Measurements from ENCODE around the gene CXCL1.

DNA sequence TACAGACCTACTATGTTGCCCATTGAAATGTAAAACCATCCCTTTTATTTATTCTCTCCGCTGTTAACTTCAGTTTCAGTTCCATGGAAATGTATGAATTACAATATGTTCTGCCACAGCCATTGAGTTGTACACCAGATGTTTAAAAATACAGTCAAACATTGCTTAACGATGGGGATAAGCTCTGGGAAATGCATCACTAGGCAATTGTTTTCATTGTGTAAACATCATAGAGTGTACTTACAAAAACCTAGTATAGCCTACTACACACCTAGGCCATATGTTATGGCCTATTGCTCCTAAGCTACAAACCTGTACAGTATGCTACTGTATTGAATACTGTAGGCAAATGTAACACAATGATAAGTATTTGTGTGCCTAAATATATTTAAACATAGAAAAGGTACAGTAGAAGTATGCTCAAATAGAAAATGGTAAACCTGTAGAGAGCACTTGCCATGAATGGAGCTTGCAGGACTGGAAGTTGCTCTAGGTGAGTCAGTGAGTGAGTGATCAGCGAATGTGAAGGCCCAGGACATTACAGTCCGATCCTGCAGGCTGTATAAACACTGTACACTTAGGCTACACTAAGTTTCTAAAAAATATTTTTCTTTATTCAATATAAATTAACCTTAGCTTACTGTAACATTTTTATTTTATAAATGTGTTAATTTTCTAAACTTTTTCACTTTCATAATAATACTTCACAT, 18.8 kb upstream of the CXCL1 start:
- TF ChIP-seq, protein P1, sequence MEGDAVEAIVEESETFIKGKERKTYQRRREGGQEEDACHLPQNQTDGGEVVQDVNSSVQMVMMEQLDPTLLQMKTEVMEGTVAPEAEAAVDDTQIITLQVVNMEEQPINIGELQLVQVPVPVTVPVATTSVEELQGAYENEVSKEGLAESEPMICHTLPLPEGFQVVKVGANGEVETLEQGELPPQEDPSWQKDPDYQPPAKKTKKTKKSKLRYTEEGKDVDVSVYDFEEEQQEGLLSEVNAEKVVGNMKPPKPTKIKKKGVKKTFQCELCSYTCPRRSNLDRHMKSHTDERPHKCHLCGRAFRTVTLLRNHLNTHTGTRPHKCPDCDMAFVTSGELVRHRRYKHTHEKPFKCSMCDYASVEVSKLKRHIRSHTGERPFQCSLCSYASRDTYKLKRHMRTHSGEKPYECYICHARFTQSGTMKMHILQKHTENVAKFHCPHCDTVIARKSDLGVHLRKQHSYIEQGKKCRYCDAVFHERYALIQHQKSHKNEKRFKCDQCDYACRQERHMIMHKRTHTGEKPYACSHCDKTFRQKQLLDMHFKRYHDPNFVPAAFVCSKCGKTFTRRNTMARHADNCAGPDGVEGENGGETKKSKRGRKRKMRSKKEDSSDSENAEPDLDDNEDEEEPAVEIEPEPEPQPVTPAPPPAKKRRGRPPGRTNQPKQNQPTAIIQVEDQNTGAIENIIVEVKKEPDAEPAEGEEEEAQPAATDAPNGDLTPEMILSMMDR (IDR thresholded peaks at IDR 0.05): no peak
- TF ChIP-seq POLR2AphosphoS5 (IDR thresholded peaks at IDR 0.05) (no peak), POLR2A (IDR thresholded peaks at IDR 0.05; ENCODE audit: low read depth) (no peak), EP300 (IDR thresholded peaks at IDR 0.05) (no peak)

Data from esophagus muscularis mucosa (tissue), 4 donors.